Uterus (tissue), 2 donors: Measurements from ENCODE around the gene RPIA.

Experiments
- POLR2A ChIP-seq, 2 donors: fragments of 450-650 bp; IDR thresholded peaks; one replicate each; pipeline ENCODE4 v1.6.1; 2016; ENCODE audit warnings: antibody characterized with exemption in 2 of 2, mild to moderate bottlenecking in 1 of 2, moderate library complexity in 1 of 2
- TF ChIP-seq, protein P1 (sequence below), 4 experiments: fragments of 200-600 bp in 2 of 4; fragments of 450-650 bp in 2 of 4; sonication (generic) in 2 of 4; IDR thresholded peaks; one replicate each; pipeline ENCODE4 v1.5.1; 2016 to 2019; ENCODE audit warnings: antibody characterized with exemption in 4 of 4, mild to moderate bottlenecking in 2 of 4, moderate library complexity in 1 of 4

DNA sequence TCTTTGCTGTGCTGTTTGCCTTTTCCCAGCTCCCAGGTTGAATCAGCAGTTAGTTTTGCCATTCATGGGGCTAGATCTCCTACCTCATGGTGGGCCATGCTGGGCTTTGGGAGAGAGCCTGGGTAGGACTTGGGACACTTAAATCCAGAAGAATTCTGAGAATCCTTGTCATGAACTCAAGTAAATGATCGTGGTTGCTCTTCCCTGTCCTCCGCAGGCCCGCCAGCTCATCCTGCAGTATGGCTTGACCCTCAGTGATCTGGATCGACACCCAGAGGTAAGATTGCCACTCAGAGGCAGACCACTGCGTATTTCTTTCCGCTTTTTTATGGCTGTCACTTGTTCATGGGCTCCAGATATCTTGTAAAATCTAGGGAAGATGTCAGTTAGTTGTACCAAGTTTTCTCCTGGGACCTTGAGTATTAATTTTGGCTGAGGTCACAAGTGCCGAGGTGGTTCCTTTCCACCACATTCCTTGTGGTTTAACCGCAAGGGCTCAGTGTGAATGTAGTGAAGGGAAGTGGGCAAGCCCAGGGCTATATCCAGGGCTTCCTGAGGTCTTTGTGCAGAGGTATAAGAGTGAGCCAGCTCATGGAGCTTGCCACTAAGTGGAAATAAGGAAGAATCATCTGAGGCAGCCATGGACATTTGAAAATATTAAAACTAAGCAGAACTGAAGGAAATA is 37.7 kb downstream of the RPIA start:
- no peak for TF ChIP-seq POLR2A (IDR thresholded peaks at IDR 0.05)
- TF ChIP-seq, protein P1, sequence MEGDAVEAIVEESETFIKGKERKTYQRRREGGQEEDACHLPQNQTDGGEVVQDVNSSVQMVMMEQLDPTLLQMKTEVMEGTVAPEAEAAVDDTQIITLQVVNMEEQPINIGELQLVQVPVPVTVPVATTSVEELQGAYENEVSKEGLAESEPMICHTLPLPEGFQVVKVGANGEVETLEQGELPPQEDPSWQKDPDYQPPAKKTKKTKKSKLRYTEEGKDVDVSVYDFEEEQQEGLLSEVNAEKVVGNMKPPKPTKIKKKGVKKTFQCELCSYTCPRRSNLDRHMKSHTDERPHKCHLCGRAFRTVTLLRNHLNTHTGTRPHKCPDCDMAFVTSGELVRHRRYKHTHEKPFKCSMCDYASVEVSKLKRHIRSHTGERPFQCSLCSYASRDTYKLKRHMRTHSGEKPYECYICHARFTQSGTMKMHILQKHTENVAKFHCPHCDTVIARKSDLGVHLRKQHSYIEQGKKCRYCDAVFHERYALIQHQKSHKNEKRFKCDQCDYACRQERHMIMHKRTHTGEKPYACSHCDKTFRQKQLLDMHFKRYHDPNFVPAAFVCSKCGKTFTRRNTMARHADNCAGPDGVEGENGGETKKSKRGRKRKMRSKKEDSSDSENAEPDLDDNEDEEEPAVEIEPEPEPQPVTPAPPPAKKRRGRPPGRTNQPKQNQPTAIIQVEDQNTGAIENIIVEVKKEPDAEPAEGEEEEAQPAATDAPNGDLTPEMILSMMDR (IDR thresholded peaks at IDR 0.05), result no peak
